CD4-positive, alpha-beta T cell treated with Interleukin-2 at 100 ng/mL for 4 hours (primary cell): ENCODE results near the gene HERC4.
"Not testable (repeated sequence)": the region's sequence is repeated elsewhere in the genome, so short reads cannot be mapped to it uniquely, and the experiment has no call there.

Source experiments
- DNase-seq: peaks from one replicate; pipeline ENCODE4 v3.0.0-alpha.2; 2020; ENCODE audit warnings: low spot score

HERC4 gene

DNA sequence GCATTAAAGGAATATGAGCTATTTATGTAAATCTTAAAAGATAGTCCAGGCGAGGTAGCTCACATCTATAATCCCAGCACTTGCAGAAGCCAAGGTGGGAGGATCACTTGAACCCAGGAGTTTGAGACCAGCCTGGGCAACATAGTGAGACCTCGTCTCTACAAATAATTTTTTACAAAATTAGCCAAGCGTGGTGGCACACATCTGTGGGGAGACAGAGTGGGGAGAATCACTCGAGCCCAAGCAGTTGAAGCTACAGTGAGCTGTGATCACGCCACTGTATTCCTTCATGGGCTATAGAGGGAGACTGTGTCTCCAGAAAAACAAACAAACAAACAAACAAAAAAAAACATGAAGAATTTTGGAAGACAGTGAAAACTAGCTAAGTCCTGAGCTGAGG lies 28.4 kb downstream of the HERC4 start:
- no peak for DNase-seq

DNA sequence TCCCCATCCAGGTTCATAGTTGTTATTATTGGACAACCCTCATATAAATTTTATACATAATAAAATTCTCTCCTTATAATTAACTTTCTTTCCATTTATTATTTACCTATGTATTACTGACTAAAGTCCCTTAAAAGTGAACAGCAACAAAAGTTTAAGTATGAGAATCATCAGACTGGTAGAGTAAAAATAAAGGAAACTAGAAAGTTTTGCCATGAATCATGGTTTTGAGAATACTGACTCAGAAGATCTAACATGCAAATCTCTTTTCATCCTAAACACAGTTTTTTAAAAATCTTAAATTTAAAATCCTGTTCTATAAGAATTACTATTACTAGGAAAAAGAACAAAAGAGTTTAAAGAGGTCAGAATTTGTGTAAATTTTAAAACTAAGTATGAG lies 32.1 kb downstream of the HERC4 start:
- no peak for DNase-seq

DNA sequence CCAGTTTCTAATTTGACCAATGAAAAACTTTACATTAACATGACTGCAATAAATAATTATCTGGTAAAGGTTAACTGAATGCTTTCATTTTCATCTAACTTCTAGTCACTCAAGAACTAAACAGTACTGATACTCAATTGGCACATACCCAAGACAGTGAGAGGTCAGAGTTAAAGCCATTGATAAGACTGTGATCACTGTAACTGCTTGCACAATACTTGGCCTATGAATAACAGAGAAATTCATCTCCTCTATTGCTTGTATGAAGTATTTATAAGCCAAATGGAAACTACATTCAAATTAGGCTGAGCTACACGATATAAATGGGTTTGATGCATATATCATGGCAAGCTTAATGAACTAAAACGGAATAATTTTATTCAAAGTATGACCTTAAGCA lies 43.0 kb downstream of the HERC4 start:
- no peak for DNase-seq

DNA sequence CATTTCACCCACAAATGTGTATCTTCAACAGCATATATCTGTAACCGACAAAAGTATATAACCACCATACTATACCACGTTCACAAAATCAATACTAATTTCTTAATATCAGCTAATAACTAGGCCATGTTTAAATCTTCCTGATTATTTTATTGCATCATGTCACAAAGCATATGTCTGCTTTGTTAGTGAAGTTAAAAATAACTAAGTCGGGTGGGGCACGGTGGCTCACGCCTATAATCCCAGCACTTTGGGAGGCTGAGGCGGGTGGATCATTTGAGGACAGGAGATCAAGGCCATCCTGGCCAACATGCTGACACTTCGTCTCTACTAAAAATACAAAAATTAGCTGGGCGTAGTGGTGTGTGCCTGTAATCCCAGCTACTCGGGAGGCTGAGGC lies 47.7 kb downstream of the HERC4 start:
- DNase-seq = no peak

DNA sequence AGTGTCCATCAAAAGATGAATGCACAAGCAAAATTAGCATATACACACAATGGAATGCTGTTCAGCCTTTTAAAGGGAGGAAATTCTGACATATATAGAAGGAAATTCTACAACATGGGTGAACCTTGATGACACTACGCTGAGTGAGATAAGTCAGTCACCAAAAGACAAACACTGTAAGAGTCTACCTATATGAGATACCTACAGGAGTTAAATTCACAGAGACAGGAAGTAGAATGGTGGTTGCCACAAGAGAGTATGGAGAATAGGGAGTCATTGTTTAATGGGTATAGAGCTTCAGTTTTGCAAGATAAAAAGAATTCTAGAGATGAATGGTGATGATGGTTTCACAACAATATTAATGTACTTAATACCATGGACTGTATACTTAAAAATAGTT lies 51.8 kb downstream of the HERC4 start:
- no peak for DNase-seq

DNA sequence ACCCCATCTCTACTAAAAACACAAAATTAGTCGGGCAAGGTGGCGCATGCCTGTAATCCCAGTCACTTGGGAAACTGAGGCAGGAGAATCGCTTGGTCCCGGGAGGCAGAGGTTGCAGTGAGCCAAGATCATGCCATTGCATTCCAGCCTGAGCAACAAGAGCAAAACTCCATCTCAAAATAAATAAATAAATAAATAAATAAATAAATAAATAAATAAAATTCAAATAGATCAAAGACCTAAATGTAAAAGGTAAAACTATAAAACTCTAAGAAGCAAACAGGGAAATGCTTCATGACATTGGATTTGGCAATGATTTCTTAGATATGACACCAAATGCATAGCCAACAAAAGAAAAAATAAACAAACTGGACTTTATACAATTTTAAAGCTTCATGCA lies 52.8 kb downstream of the HERC4 start:
- not testable (repeated sequence) for DNase-seq

DNA sequence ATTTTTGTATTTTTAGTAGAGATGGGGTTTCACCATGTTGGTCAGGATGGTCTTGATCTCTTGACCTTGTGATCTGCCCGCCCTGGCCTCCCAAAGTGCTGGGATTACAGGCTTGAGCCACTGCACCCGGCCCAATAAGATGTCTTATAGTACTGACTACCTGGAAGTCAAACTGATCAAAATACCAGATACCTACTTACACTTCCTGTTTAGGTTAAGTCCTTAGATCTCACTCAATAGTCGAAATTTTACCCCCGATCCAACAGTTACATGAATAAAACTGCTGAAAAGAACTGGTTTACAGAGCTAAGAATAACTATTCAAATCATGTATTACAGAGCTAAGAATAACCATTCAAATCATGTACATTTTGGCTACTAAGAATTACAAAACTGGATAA lies 58.6 kb downstream of the HERC4 start:
- DNase-seq = peak; percentile 4

DNA sequence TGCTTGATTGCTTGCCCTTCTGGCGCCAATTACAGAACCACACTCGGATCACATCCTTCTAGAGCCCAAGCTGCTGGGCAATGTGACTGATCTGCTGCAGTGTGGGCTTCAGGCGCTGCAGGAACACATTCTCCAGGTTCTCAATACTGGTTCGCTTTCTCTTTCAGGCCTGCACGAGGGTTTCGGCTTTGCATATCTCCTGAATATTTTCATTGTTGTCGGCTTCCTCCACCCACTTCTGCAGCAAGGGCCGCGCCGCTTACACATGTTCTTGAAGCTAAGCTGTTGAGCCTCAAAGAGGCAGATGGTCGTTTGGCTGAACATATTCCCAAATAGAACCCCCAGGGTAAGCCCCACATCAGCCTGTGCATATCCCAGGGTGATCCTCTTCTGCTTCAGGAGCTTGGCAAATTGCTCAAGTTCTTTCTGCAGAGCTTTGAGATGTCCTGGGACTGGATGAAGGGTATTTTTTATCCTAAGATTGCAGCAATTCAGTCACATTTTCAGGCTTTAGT lies 64.6 kb downstream of the HERC4 start:
- no peak for DNase-seq

DNA sequence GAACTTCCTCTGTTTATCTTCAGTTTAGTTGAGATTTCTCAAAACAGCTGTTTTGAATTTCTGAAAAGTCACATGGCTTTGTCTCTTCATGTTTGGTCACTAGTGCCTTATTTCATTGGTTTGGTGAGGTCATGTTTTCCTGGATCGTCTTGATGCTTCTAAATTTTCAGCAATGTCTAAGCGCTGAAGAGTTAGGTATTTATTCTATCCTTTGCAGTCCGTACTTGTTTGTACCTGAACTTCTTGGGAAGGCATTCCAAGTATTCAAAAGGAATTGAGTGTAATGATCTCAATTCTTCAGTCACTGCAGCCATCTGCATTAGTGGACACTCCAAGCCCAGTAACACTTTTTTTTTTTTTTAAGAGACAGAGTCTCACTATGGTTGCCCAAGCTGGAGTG lies 67.7 kb downstream of the HERC4 start:
- no peak for DNase-seq

DNA sequence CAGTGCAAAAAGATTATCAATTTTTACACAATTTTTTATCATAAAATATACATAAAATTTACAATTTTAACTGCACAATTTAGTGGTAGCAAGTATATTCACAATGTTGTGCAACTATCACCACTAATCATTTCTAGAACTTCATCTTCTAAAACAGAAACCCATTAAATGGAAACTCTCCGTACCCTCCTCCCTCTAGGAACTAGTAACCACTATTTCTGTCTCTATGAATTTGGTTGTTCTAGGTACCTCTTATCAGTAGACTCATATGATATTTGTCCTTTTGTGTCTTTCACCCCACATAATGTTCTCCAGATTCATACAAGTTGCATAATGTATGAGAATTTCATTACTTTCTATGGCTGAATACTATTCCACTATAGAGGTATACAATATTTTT lies 73.5 kb downstream of the HERC4 start:
- DNase-seq = no peak

DNA sequence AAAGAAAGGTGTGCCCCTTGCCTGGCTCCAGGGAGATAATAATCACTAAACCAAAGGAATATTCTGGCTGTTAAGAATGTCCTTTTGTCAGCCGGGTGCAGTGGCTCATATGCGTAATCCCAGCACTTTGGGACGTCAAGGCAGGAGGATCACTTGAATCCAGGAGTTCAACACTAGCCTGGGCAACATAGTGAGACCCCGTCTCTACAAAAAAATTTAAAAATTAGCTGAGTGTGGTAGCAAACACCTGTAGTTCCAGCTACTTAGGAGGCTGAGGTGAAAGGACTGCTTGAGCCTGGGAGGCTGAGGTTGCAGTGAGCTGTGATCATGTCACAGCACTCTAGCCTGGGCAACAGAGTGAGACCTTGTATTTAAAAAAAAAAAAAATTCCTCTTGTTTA lies 74.1 kb downstream of the HERC4 start:
- no peak for DNase-seq

DNA sequence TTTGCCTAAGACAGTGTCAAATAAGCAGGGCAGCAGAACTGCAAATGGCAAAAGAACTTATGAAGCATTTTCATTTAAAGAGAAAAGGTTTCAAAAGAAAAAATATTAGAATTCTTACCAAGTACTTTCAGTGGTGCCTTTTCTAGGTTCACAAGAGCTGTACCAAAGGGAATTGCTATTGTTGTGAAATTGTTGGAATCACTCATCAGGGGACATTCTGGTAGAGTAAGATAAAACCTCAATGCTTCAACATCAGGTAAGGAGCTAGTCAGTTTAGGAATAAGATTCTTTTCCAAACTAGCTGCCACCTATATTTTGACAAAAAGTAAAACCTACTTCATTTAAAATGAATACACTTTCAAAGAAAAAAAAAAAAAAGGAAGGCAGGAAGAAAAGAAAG lies 85.0 kb downstream of the HERC4 start:
- DNase-seq = no peak

DNA sequence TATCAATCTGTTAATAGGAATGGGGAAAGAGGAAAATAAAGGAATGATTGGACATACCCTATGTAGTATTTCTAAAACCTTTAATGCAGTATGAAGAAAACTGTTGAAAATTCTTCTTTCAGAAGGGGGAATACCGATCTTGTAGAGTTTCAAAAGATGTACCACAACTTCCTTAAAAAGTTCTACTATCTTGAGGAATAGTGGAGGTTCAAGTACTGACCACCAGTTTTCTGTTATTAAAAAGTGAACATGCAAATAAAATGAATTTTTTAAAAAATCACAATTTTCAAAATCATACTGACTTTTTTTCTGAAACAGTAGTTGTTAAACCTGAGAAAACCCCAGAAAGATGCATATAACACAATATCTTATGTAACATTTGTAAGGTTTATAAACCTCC lies 86.5 kb downstream of the HERC4 start:
- DNase-seq = no peak

DNA sequence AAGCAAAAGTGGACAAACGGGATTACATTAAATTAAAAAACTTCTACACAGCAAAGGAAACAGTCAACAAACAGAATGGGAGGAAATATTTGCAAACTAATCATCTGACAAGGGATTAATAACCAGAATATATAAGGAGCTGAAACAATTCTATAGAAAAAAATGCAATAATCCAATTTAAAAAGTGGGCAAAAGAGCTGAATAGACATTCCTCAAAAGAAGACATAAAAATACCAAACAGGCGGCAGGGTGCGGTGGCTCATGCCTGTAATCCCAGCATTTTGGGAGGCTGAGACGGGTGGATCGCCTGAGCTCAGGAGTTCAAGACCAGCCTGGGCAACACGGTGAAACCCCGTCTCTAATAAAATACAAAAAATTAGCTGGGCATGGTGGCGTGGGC lies 92.5 kb downstream of the HERC4 start:
- not testable (repeated sequence) for DNase-seq

DNA sequence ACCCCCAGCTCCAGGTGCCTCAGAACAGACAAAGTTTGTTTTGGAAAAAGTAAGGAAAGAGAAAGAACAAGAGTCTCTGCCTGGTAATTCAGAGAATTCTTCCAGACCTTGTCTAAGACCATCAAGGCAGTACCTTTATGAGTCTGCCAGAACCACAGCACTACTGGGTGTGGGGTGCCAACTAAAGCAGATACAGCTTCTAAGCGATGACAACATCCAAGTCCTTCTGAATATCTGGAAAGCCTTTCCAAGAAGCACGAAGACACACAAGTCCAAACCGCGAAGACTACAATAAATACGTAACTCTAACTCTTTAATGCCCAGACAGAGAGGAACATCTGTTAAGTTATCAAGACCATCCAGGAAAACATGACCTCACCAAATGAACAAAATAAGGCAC lies 96.3 kb downstream of the HERC4 start:
- no peak for DNase-seq

DNA sequence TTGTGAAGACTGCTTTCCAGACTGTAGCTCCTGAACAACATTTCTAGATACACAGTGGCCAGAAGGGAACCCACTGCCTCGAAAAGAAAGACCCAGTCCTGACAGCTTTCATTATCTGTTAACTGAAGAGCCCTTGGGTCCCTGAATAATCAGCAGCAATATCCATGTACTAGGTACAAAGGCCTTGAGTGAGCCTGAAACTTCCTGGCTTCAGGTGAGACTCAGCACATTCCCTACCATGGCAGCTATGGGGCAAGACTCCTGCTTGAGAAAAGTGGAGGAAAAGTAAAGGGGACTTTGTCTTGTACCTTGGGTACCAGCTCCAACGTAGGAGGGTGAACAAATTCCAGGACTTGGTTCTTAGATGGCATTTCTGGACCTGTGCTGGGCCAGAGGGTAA lies 97.8 kb downstream of the HERC4 start:
- DNase-seq = no peak

DNA sequence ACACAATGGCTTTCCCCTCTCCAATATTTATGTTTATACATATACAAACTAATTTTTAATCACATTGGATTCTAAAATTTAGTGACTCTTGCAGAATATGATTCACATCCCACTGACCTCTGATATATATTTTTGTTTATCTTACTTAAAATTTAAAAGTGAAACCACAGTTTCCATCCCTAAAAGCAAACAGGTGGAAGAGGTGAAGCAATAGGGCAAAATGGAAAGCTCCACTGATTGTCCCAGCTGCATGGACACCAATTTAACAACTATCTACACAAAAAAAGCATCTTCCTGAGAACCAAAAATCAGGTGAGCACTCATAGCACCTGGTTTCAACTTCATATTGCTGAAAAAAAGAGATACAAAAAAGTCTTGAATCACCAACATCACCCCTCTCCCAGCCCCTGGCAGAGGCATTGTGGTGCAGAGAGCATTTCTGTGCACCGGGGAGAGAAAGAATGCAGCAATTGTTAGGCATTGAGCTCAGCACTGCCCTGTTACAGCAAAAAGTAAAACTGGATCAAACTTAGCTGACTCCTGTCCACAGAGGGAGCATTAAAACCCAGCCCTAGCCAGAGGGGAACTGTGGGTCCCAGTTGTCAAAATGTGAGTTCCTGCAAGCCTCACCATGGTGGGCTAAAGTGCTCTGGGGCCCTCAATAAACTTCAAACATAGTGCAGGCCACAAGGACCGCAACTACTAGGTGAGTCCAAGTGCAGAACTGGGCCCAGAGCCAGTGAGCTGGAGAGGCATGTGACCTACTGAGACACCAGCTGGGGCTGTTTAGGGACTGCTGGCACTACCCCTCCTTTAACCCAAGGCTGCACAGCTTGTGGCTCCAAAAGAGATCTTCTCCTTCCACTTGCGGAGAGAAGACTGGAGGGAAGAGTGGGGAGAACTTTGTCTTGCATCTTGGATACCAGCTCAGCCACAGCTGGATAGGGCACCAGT lies 98.5 kb downstream of the HERC4 start:
- no peak for DNase-seq

DNA sequence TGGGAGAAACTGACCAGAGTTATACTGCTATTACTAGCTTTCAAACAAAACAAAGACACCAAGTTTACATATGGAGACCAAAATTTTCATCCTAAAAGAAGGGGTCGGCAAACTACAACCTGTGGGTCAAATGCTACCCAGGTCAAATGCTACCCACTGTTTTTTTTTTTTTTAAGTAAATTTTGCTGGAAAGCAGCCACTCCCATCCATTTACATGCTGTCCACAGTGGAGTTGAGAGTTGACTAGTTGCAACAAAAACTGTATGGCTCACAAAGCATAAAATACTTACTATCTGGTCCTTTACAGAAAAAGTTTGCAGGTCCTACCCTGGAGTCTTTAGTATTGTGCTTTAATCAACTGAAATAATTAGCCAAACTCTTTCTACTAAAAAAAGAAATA lies 99.2 kb downstream of the HERC4 start:
- no peak for DNase-seq

DNA sequence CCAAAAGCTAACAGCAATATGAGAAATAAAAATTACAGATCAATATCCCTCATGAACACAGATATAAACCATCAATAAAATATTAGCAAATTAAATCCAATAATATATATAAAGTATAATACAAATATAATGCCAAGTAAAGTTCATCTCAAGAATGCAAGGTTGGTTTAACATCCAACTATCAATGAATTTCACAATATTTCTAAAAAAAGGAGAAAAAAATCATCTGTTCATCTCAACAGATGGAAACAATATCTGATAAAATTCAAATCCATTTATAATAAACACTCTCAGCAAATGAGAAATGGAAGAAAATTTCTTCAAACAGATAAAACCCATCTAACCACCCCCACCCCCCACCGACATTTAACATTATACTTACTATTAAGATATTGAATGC lies 103.8 kb downstream of the HERC4 start:
- no peak for DNase-seq

DNA sequence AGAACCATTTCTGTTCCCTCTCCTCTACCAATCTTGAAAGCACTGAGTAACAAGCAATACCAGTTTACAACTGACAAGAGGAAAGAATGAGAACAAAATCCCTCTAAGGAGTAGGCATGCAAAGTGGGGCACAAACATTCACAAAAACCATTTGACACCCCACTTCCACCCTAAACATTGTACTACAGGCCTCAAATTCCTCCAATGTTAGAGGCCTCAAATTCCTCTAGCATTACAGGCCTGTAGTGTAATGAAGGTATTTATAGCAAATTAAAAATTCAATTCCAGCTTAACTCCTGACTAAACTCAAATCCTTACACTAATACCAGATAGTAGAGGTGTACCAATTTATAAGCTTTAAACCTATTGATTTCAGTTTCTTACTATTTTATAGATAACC lies 105.2 kb downstream of the HERC4 start:
- DNase-seq = no peak

DNA sequence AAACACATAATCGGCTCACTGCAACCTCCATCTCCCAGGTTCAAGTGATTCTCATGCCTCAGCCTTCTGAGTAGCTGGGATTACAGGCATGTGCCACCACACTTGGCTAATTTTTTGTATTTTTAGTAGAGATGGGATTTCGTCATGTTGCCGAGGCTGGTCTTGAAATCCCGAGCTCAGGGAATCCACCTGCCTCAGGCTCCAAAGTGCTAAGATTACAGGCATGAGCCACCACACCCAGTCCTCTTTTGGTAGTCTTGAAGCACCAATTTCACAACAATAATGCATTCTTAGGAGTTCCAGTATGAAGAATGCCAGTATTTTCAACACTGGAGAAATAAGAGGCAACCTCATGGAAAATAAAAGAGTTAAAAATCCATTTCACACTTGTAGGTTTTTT lies 109.0 kb downstream of the HERC4 start:
- DNase-seq = not testable (repeated sequence)

DNA sequence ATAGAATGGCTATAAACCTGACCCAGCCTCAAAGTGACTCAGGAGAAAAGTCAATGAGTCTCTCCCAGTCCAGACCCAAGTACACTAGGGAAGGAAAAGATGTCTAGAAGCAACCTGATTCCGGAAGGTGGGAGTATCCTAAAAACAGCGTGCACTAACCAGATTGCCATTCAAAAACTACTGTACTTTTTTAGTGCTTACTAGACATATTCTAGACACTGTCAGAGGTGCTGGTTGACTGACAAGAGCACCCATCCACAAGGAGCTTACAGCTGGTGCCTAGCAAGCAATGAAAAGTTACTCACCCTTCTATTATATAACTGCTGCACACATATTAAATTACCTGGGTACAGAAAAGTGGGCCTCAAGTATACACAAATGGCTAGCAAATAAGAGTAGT lies 109.6 kb downstream of the HERC4 start:
- DNase-seq = no peak

DNA sequence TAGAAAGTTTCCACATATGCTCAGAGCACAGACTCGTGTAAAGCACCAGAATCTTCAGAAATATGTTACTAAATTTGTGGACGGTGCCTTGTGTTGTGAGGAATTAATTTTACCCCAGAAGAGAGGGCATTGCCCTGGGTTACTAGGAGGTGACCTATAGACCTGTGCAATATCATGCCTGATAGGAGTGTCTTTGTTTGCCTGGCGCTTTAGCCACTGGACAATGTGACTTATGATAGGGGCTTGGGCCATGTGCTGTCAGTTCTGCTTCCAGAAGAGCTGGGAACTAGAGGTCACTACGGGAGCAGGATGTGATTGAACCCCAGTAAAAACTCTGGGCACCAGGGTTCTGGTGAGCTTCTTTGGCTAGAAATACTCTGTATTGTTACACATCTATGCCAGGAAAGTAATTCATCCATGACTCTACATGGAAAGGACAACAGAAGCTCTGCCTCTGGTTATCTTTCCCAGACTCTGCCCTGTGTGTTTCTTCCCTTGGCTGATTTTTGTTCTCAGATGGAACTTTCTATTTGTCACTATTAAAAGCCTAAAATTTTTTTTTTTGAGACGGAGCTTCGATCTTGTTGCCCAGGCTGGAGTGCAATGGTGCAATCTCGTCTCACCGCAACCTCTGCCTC lies 115.1 kb downstream of the HERC4 start:
- no peak for DNase-seq

DNA sequence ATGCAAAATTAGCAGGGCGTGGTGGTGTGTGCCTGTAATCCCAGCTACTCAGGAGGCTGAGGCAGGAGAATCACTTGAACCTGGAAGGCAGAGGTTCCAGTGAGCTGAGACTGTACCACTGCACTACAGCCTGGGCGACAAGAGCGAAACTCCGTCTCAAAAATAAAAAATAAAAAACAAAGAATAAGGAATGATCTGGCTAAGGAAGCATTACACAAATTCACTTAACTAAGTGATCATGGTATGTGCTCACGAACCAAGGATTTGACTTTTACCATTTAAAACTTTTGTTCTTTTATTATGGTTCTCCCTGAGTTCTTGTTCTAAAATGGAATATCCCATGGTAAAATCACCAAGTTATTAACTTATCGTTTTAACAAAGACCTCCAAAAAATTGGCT lies 119.5 kb downstream of the HERC4 start:
- DNase-seq = no peak
